COLO668 (cell line): ENCODE data around the gene GALK2.
"Not testable (repeated sequence)": the region's sequence is repeated elsewhere in the genome, so short reads cannot be mapped to it uniquely, and the experiment has no call there.

ENCODE experiments used
- DNase-seq: peaks from one replicate; lab custom pipeline; 2025; ENCODE audit not compliant: unreplicated experiment; lab: John Stamatoyannopoulos, UW

The GALK2 gene

GRCh38 chr15:49215768-49216739, 46.0 kb downstream of the GALK2 start:
- peak; percentile 85 for DNase-seq

- DNase-seq: no peak
These were observed 53.7 kb downstream of the GALK2 start for GRCh38 chr15:49223536-49224274.

GRCh38 chr15:49225572-49226281, 55.7 kb downstream of the GALK2 start:
- peak; percentile 25 for DNase-seq

- no peak for DNase-seq
These were observed 57.6 kb downstream of the GALK2 start for GRCh38 chr15:49227602-49228001.

GRCh38 chr15:49229922-49230321, 59.9 kb downstream of the GALK2 start:
- no peak for DNase-seq

- DNase-seq: no peak
These were observed 62.3 kb downstream of the GALK2 start for GRCh38 chr15:49232236-49232806.

GRCh38 chr15:49235446-49236124, 65.5 kb downstream of the GALK2 start:
- peak; percentile 42 for DNase-seq

- no peak for DNase-seq
These were observed 66.8 kb downstream of the GALK2 start for GRCh38 chr15:49236869-49237268.

- DNase-seq: no peak
These were observed 68.3 kb downstream of the GALK2 start for GRCh38 chr15:49238342-49238741.

- no peak for DNase-seq
These were observed 69.1 kb downstream of the GALK2 start for GRCh38 chr15:49239105-49239504.

GRCh38 chr15:49242820-49243219, 72.8 kb downstream of the GALK2 start:
- no peak for DNase-seq

- DNase-seq: no peak
These were observed 77.6 kb downstream of the GALK2 start for GRCh38 chr15:49247556-49248110.

- DNase-seq: no peak
These were observed 78.2 kb downstream of the GALK2 start for GRCh38 chr15:49248291-49248690.

GRCh38 chr15:49255966-49256759, 86.1 kb downstream of the GALK2 start:
- peak; percentile 14 for DNase-seq

- not testable (repeated sequence) for DNase-seq
These were observed 95.1 kb downstream of the GALK2 start for GRCh38 chr15:49265117-49265516.

GRCh38 chr15:49265911-49266310, 95.9 kb downstream of the GALK2 start:
- DNase-seq: no peak

- no peak for DNase-seq
These were observed 100.7 kb downstream of the GALK2 start for GRCh38 chr15:49270541-49271421.

- peak; percentile 17 for DNase-seq
These were observed 103.8 kb downstream of the GALK2 start for GRCh38 chr15:49273734-49274318.
